HG03135 (cell line): ENCODE measurements around the gene SCAP.

ENCODE experiments used
- ATAC-seq: cut with Tn5 transposase; IDR thresholded peaks from one replicate; pipeline ENCODE4 v1.9.1; 2021; ENCODE audit warnings: mild to moderate bottlenecking, moderate library complexity; ENCODE audit not compliant: unreplicated experiment

SCAP gene

DNA sequence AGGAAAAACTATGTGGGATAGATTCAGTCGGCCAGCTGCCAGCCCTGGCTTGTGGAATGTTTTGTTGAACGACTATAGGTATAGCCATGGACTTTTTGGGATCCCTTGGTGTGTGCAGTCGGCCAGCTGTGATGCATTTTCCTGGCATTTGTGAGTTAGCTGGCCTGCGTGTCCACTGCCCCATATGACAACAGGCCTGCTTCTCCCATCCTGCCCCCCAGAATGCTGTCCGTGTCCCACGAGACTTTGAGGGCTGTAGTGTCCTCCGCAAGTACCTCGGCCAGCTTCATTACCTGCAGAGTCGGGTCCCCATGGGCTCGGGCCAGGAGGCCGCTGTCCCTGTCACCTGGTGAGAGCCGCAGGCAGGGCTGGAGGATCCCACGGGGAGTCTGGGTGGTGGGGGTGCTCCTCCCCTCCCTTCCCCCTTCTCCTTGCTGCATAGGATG lies 71.3 kb downstream of the SCAP start:
- no peak for ATAC-seq

DNA sequence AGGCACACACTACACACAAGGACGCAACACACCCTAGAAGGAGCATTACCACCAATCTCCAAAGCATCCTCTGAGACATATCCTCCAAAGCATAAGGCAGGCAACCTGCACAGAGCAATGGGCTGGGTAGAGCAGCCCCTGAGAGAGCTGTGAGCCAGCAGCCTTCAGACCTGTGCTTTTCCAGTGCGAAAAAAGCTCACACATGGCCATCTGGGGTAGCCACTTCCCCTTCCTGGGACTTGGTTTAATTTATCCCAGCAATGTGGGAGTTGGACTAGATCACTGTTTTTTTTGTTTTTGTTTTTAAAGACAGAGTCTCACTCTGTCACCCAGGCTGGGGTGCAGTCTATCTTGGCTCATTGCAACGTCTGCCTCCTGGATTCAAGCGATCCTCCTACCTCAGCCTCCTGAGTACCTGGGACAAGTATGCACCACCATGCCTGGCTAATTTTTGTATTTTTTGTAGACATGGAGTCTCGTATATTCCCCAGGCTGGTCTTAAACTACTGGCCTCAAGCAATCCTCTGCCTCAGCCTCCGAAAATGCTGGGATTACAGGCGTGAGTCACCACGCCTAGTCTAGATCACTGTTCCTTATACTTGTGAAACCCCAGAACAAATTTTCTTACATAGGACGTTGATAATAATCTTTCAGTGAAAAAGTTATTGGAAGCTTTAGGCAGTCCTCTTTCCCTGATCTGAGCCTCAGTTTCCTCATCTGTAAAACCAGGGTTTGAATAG lies 76.0 kb downstream of the SCAP start:
- no peak for ATAC-seq

GRCh38 chr3:47399016-47399415 lies 76.7 kb downstream of the SCAP start:
- no peak for ATAC-seq

- ATAC-seq = no peak
Observed at GRCh38 chr3:47398228-47398627, 77.5 kb downstream of the SCAP start.

DNA sequence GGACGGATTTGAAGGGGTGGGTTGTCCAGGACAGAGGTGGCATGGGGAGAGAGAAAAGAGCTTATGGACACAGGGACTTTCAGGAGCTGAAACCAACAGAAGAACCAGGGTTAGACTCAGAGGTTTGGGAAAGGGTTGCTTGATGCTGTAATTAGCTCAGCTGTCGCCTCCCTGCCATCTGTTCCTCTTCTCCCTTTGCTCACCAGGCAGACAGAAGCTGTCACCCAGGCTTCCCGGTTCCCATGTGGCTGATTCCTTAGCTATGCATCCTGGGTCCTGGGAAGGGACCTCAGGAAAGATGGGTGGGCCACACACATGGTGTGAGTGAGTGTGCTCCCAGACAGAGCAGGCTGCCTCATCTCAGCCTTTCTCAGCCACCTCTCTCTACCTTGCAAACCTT lies 80.9 kb downstream of the SCAP start:
- no peak for ATAC-seq

DNA sequence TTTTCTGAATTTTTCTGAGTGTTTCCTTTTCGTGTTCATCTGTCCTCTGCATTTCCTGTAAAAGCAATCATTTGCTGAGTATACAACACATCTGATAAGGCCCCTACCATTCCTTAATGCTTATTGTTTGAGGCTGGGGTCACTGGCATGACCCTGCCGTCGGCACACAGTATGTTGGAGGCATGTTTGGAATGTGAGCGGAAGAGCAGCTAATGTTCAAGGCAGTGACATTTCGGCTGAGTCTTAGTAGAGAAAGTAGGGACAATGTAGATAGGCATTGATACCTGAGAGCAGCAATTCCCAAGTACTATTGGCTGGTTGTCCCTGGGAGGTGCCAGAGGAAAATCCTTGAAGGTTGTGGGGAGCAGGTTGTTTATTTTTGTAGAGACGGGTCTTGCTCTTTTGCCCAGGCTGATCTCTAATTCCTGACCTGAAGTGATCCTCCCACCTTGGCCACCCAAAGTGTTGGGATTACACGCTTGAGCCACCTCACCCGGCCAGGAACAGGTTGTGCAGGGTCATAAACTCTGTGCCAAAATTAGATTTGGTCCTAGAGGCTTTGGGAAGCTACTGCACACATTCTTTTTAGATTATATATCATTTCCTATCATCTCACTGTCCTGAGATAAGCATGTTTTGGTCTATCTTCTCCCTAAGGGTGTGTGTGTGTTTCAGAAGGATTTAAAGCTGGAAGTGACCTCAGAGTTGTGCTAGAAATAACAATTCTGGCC lies 81.4 kb downstream of the SCAP start:
- ATAC-seq = no peak

DNA sequence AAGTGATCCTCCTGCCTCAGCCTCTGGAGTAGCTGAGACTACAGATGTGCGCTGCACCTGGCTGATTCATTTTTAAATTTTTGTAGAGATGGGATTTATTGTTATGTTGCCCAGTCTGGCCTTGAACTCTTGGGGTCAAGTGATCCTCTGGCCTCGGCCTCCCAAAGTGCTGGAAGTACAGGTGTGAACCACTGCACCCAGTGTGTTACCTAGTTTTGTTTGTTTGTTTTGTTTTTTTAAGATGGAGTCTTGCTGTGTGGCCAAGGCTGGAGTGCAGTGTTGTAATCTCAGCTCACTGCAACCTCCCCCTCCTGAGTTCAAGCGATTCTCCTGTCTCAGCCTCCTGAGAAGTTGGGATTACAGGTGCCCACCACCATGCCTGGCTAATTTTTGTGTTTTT lies 82.8 kb downstream of the SCAP start:
- no peak for ATAC-seq

GRCh38 chr3:47385796-47386195 lies 89.9 kb downstream of the SCAP start:
- no peak for ATAC-seq

GRCh38 chr3:47385007-47385406 lies 90.7 kb downstream of the SCAP start:
- ATAC-seq = no peak

- ATAC-seq = no peak
Observed at GRCh38 chr3:47384425-47384824, 91.3 kb downstream of the SCAP start.

- peak; percentile 57 for ATAC-seq
Observed at GRCh38 chr3:47381317-47382157, 94.2 kb downstream of the SCAP start.

DNA sequence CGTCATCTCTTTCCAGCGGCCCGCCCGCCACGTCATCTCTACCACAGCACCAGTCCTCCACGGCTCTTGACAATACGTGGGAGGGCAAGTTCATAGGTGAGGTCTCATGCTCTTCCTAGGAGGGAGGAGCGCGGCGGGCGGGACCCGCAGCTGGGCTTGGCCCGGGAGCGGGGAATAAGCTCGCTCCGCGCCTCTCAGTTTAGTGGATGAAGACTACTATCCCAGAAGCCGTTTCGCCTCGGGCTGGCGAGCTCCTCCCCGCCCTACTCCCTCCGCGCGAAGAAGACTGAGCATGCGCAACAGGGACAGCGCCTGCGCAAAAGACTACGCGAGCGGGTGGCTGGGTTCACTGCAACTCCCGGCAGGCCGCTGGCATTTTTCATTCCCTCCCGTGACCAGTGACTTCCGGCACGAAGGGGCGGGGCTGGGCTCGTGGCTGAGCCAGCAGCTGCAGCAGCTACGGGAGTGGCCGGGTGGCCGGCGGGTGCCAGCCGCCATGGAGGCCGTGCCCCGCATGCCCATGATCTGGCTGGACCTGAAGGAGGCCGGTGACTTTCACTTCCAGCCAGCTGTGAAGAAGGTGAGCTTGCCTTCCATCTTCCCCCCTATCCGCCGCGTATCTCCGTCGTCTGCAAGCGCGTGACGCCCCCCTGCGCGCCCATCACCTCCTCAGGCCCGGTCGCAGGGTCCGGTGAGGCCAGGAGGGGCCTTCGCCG lies 95.0 kb downstream of the SCAP start, which contains the start of gene PTPN23:
Gene PTPN23 (plus strand): TSS at position 421 of the 716 bp plus-strand sequence. CDS start 76 bp downstream, at position 497.
- peak; percentile 68 for ATAC-seq

GRCh38 chr3:47380026-47380600 lies 95.6 kb downstream of the SCAP start:
- ATAC-seq = no peak

DNA sequence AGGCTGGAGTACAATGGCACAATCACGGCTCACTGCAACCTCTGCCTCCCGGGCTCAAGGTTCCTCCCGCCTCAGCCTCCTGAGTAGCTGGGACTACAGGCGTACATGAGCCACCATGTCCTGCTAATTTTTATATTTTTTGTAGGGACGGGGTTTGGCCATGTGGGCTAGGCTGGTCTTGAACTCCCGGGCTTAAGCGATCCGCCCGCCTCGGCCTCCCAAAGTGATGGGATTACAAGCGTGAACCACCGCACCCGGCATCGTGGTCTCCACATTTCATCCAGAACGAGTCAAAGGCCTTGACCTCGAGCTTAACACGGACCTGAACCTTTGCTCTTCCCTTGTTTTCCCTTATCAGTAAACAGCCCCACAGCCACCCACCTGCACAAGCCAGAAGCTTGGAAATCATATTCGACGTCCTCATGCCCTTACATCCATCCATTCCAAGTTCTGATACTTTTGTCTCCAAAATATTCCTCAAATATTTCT lies 96.3 kb downstream of the SCAP start:
- ATAC-seq = no peak

- no peak for ATAC-seq
Observed at GRCh38 chr3:47378869-47379268, 96.9 kb downstream of the SCAP start.

GRCh38 chr3:47377186-47377585 lies 98.6 kb downstream of the SCAP start:
- ATAC-seq = no peak

- no peak for ATAC-seq
Observed at GRCh38 chr3:47376393-47376792, 99.3 kb downstream of the SCAP start.

DNA sequence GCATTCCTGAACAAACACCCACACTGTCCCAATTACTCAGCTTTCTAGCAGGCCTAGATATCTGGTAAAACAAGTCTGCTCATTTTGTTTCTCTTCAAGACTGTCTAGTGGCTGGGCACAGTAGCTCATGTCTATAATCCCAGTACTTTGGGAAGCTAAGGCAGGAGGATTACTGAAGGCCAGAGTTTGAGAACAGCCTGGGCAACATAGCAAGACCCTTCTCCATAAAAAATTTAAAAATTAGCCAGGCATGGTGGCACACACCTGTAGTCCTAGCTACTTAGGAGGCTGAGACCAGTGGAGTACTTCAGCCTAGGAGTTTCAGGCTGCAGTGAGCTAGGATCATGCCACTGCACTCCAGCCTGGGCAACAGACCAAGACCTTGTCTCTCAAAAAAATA lies 101.2 kb downstream of the SCAP start:
- no peak for ATAC-seq

- ATAC-seq = no peak
Observed at GRCh38 chr3:47370887-47371697, 104.6 kb downstream of the SCAP start.
